HL-60 (cell line): ENCODE measurements around the gene ENTPD2.
A peak's percentile ranks its signal among the peaks of the same experiment; 100 is the strongest.

Experiments used
- DNase-seq, 2 experiments: peaks; one replicate each; pipeline ENCODE4 v3.0.0-alpha.2; 2010 to 2020; ENCODE audit warnings: low read depth in 1 of 2, low spot score in 1 of 2
- H3K27ac ChIP-seq: fragments of 250-450 bp; sonication (Bioruptor Pico); replicated peaks from 2 replicates; pipeline ENCODE4 v1.5.1; 2020; ENCODE audit warnings: mild to moderate bottlenecking, moderate library complexity
- H3K27me3 ChIP-seq: fragments of 250-450 bp; sonication (Bioruptor Pico); 2 replicates; pipeline ENCODE4 v1.5.1; 2021; ENCODE audit warnings: mild to moderate bottlenecking, moderate library complexity; ENCODE audit not compliant: insufficient read depth, poor library complexity, severe bottlenecking
- H3K4me3 ChIP-seq: replicated peaks from 2 replicates; pipeline ENCODE4 v1.5.1; 2011; ENCODE audit warnings: mild to moderate bottlenecking, control low read depth, low read length; ENCODE audit not compliant: insufficient read depth
- CTCF ChIP-seq: IDR thresholded peaks from one replicate; pipeline ENCODE4 v1.5.1; 2011; ENCODE audit warnings: low read length, control low read depth, inconsistent platforms; ENCODE audit not compliant: insufficient read depth
- GABPA ChIP-seq: IDR thresholded peaks from 2 replicates; pipeline ENCODE4 v1.6.1; 2012; ENCODE audit warnings: low read depth
- POLR2AphosphoS5 ChIP-seq: IDR thresholded peaks from 2 replicates; pipeline ENCODE4 v1.6.1; 2012; ENCODE audit warnings: low read depth
- REST ChIP-seq: IDR thresholded peaks from 2 replicates; pipeline ENCODE4 v1.6.1; 2012; ENCODE audit warnings: low read depth; ENCODE audit not compliant: insufficient replicate concordance
- SPI1 ChIP-seq: IDR thresholded peaks from 2 replicates; pipeline ENCODE4 v1.6.1; 2012; ENCODE audit warnings: low read depth, mild to moderate bottlenecking, borderline replicate concordance

Gene ENTPD2

GRCh38 chr9:137038916-137039315, 14.9 kb downstream of the ENTPD2 start:
- Histone ChIP-seq H3K27me3 (peaks cover under 1% of the 10 kb centered on the region), H3K4me3 (no peak overlapping the region), H3K27ac (no peak overlapping the region)
- DNase-seq: no peak
- TF ChIP-seq POLR2AphosphoS5: peak; percentile 94
- TF ChIP-seq CTCF: no peak
- no peak for TF ChIP-seq REST
- no peak for TF ChIP-seq SPI1
- TF ChIP-seq GABPA: no peak

- TF ChIP-seq POLR2AphosphoS5: peak; percentile 69
- no peak for TF ChIP-seq REST
- no peaks in the 10 kb centered on the region for H3K27me3 ChIP-seq
- H3K27ac ChIP-seq: no peak overlapping the region
Observed at GRCh38 chr9:137037483-137037882, 16.4 kb downstream of the ENTPD2 start.

GRCh38 chr9:137037035-137037434, 16.8 kb downstream of the ENTPD2 start:
- no peak for DNase-seq
- TF ChIP-seq POLR2AphosphoS5 (peak; percentile 88), CTCF (no peak), GABPA (no peak)
- H3K4me3 ChIP-seq: no peak overlapping the region
- H3K27ac ChIP-seq: no peak overlapping the region
- H3K27me3 ChIP-seq: no peaks in the 10 kb centered on the region

More at GRCh38 chr9:137037483-137037882, 16.4 kb downstream of the ENTPD2 start:
- H3K4me3 ChIP-seq: no peak overlapping the region
- no peak for DNase-seq

GRCh38 chr9:137035937-137036336, 17.9 kb downstream of the ENTPD2 start:
- DNase-seq: no peak
- Histone ChIP-seq H3K27me3 (no peaks in the 10 kb centered on the region), H3K4me3 (no peak overlapping the region), H3K27ac (no peak overlapping the region)
- TF ChIP-seq POLR2AphosphoS5: 0 out of 2 replicates have a peak, but pooled peaks have one; percentile 18
- TF ChIP-seq SPI1: no peak

- H3K27ac ChIP-seq: peak overlapping the region; percentile 84
- TF ChIP-seq CTCF (no peak), GABPA (no peak), POLR2AphosphoS5 (no peak), REST (no peak), SPI1 (no peak)
- H3K4me3 ChIP-seq: peak overlapping the region; percentile 25
- DNase-seq: no peak
- H3K27me3 ChIP-seq: no peaks in the 10 kb centered on the region
Observed at GRCh38 chr9:137035507-137035834, 18.4 kb downstream of the ENTPD2 start.
